Skeletal muscle tissue (tissue), 4 donors: ENCODE measurements around the gene GRAMD1B. TPM values are rescaled to one million over a fixed set of nuclear protein-coding genes. Genes with fewer than 3 reads are reported as not detected.

Experiments used
- H3K27ac ChIP-seq: one replicate; pipeline ENCODE4 v1.7.0; 2013; ENCODE audit warnings: mild to moderate bottlenecking, low read depth, low read length, inconsistent platforms
- H3K27me3 ChIP-seq, 3 donors: one replicate each; pipeline ENCODE4 v1.7.0; 2013; ENCODE audit warnings: low read length in 3 of 3; ENCODE audit not compliant: control insufficient read depth in 3 of 3, insufficient read depth in 3 of 3
- H3K36me3 ChIP-seq, 3 donors: one replicate each; pipeline ENCODE4 v1.7.0; 2013; ENCODE audit warnings: low read length in 3 of 3; ENCODE audit not compliant: control insufficient read depth in 3 of 3, insufficient read depth in 3 of 3
- H3K4me1 ChIP-seq, 3 donors: one replicate each; pipeline ENCODE4 v1.7.0; 2013; ENCODE audit warnings: low read length in 3 of 3, mild to moderate bottlenecking in 3 of 3; ENCODE audit not compliant: control insufficient read depth in 3 of 3, insufficient read depth in 3 of 3
- H3K4me3 ChIP-seq, 3 donors: one replicate each; pipeline ENCODE4 v1.7.0; 2013; ENCODE audit warnings: low read length in 3 of 3
- H3K9ac ChIP-seq, 3 donors: one replicate each; pipeline ENCODE4 v1.7.0; 2013; ENCODE audit warnings: low read length in 3 of 3, mild to moderate bottlenecking in 3 of 3, moderate library complexity in 2 of 3, low read depth in 1 of 3
- H3K9me3 ChIP-seq, 3 donors: one replicate each; pipeline ENCODE4 v1.7.0; 2013; ENCODE audit warnings: low read length in 3 of 3; ENCODE audit not compliant: control insufficient read depth in 3 of 3
- total RNA-seq: library from RNA; depleted of rRNA; stranded (reverse); fragments of >200 nt; gene quantifications from one replicate; pipeline ENCODE4 v1.2.3, GENCODE V29; 2014
- donor health status: Osteomylitis.

GRAMD1B gene
- total RNA-seq, 1 donor from 2014 or later, result 8.9 TPM

- Histone ChIP-seq H3K36me3 (no peaks in the 10 kb centered on the region), H3K9me3 (no peaks in the 10 kb centered on the region), H3K4me1 (no peaks in the 10 kb centered on the region), H3K9ac (no peak overlapping the region), H3K27me3 (peaks cover 0 to 3% (median 0%) of the 10 kb centered on the region in 3 donors), H3K4me3 (no peak overlapping the region), H3K27ac (no peak overlapping the region)
Measured at GRCh38 chr11:123482218-123482617, 52.1 kb downstream of the GRAMD1B start.

- peaks cover 0 to 3% (median 0%) of the 10 kb centered on the region in 3 donors for H3K27me3 ChIP-seq
- H3K9ac ChIP-seq, result no peak overlapping the region
- H3K4me1 ChIP-seq, result no peaks in the 10 kb centered on the region
- H3K4me3 ChIP-seq, result no peak overlapping the region
- no peak overlapping the region for H3K27ac ChIP-seq
- H3K36me3 ChIP-seq, result no peaks in the 10 kb centered on the region
- no peaks in the 10 kb centered on the region for H3K9me3 ChIP-seq
Measured at GRCh38 chr11:123483058-123483457, 53.0 kb downstream of the GRAMD1B start.

- H3K4me3 ChIP-seq, result no peak overlapping the region
- H3K4me1 ChIP-seq, result no peaks in the 10 kb centered on the region
- H3K27ac ChIP-seq, result no peak overlapping the region
- peaks cover 0 to 3% (median 0%) of the 10 kb centered on the region in 3 donors for H3K27me3 ChIP-seq
- no peaks in the 10 kb centered on the region for H3K9me3 ChIP-seq
- H3K9ac ChIP-seq, result no peak overlapping the region
- H3K36me3 ChIP-seq, result no peaks in the 10 kb centered on the region
Measured at GRCh38 chr11:123483466-123483865, 53.4 kb downstream of the GRAMD1B start.

- Histone ChIP-seq H3K4me3 (no peak overlapping the region), H3K4me1 (no peaks in the 10 kb centered on the region), H3K27ac (no peak overlapping the region), H3K9me3 (no peaks in the 10 kb centered on the region), H3K9ac (no peak overlapping the region), H3K27me3 (peaks cover 0 to 3% (median 0%) of the 10 kb centered on the region in 3 donors), H3K36me3 (no peaks in the 10 kb centered on the region)
Measured at GRCh38 chr11:123484448-123484847, 54.4 kb downstream of the GRAMD1B start.

- H3K36me3 ChIP-seq, result no peaks in the 10 kb centered on the region
- H3K9me3 ChIP-seq, result no peaks in the 10 kb centered on the region
- no peak overlapping the region for H3K4me3 ChIP-seq
- H3K27ac ChIP-seq, result no peak overlapping the region
- H3K9ac ChIP-seq, result no peak overlapping the region
- peaks cover 0 to 2% (median 0%) of the 10 kb centered on the region in 3 donors for H3K27me3 ChIP-seq
- H3K4me1 ChIP-seq, result no peaks in the 10 kb centered on the region
Measured at GRCh38 chr11:123487157-123487744, 57.2 kb downstream of the GRAMD1B start.

GRCh38 chr11:123490527-123490926 is 60.5 kb downstream of the GRAMD1B start:
- H3K9me3 ChIP-seq, result no peaks in the 10 kb centered on the region
- H3K36me3 ChIP-seq, result no peaks in the 10 kb centered on the region
- no peak overlapping the region for H3K9ac ChIP-seq
- H3K4me3 ChIP-seq, result no peak overlapping the region
- H3K27me3 ChIP-seq, result peaks cover 0 to 2% (median 0%) of the 10 kb centered on the region in 3 donors
- H3K4me1 ChIP-seq, result no peaks in the 10 kb centered on the region
- H3K27ac ChIP-seq, result no peak overlapping the region

- no peaks in the 10 kb centered on the region for H3K4me1 ChIP-seq
- no peaks in the 10 kb centered on the region for H3K9me3 ChIP-seq
- peaks cover 0 to 2% (median 0%) of the 10 kb centered on the region in 3 donors for H3K27me3 ChIP-seq
- no peak overlapping the region for H3K27ac ChIP-seq
- H3K36me3 ChIP-seq, result no peaks in the 10 kb centered on the region
- no peak overlapping the region for H3K4me3 ChIP-seq
- no peak overlapping the region for H3K9ac ChIP-seq
Measured at GRCh38 chr11:123491241-123491640, 61.2 kb downstream of the GRAMD1B start.

- Histone ChIP-seq H3K4me1 (no peaks in the 10 kb centered on the region), H3K4me3 (no peak overlapping the region), H3K27me3 (peaks cover 0 to 2% (median 0%) of the 10 kb centered on the region in 3 donors), H3K9me3 (no peaks in the 10 kb centered on the region), H3K36me3 (no peaks in the 10 kb centered on the region), H3K9ac (no peak overlapping the region), H3K27ac (no peak overlapping the region)
Measured at GRCh38 chr11:123493349-123494063, 63.4 kb downstream of the GRAMD1B start.

GRCh38 chr11:123494195-123495050 is 64.4 kb downstream of the GRAMD1B start:
- Histone ChIP-seq H3K36me3 (no peaks in the 10 kb centered on the region), H3K9me3 (no peaks in the 10 kb centered on the region), H3K4me3 (no peak overlapping the region), H3K4me1 (no peaks in the 10 kb centered on the region), H3K9ac (no peak overlapping the region), H3K27ac (no peak overlapping the region), H3K27me3 (peaks cover 0 to 2% (median 0%) of the 10 kb centered on the region in 3 donors)

GRCh38 chr11:123504401-123504800 is 74.3 kb downstream of the GRAMD1B start:
- no peaks in the 10 kb centered on the region for H3K4me1 ChIP-seq
- no peaks in the 10 kb centered on the region for H3K27me3 ChIP-seq
- H3K36me3 ChIP-seq, result no peaks in the 10 kb centered on the region

More at GRCh38 chr11:123504401-123504800, 74.3 kb downstream of the GRAMD1B start:
- H3K9me3 ChIP-seq, result no peaks in the 10 kb centered on the region
- no peak overlapping the region for H3K27ac ChIP-seq
- H3K4me3 ChIP-seq, result no peak overlapping the region
- H3K9ac ChIP-seq, result no peak overlapping the region
